Prostate gland (tissue), 2 donors: Measurements from ENCODE around the gene SPRR1A. TPM values are rescaled to one million over a fixed set of nuclear protein-coding genes. Genes with fewer than 3 reads are reported as not detected.

ENCODE experiments used
- DNase-seq: peaks from one replicate; pipeline ENCODE4 v3.0.0-alpha.2; 2019; ENCODE audit warnings: low spot score
- H3K27ac ChIP-seq, 2 donors: fragments of 200-600 bp; sonication (generic); 2 replicates each; pipeline ENCODE4 v1.5.1; 2017 to 2019
- H3K27me3 ChIP-seq: fragments of 200-600 bp; sonication (generic); replicated peaks from 2 replicates; pipeline ENCODE4 v1.5.1; 2019; ENCODE audit not compliant: insufficient read depth
- H3K36me3 ChIP-seq, 2 donors: fragments of 200-600 bp; sonication (generic); 1 replicate in 1 of 2; 2 replicates in 1 of 2; pipeline versions ENCODE4 v1.5.1 to v1.8.1; 2017 to 2019
- H3K4me1 ChIP-seq: fragments of 200-600 bp; sonication (generic); replicated peaks from 2 replicates; pipeline ENCODE4 v1.5.1; 2019
- H3K4me3 ChIP-seq, 2 donors: fragments of 200-600 bp; sonication (generic); 2 replicates each; pipeline ENCODE4 v1.5.1; 2017 to 2019
- H3K9me3 ChIP-seq: fragments of 200-600 bp; sonication (generic); 2 replicates; pipeline ENCODE4 v1.5.1; 2017
- POLR2A ChIP-seq: fragments of 450-650 bp; IDR thresholded peaks from one replicate; pipeline ENCODE4 v1.6.1; 2016; ENCODE audit warnings: antibody characterized with exemption, mild to moderate bottlenecking
- POLR2AphosphoS5 ChIP-seq: sonication (generic); formaldehyde crosslinking; IDR thresholded peaks from one replicate; pipeline ENCODE4 v1.6.1; 2017; ENCODE audit warnings: antibody characterized with exemption
- WGBS: methylation state at CpG from one replicate; pipeline ENCODE4 v1.1.5; 2018; 5-methylcytosine and 5-hydroxymethylcytosine counted together
- intact Hi-C: fragments of 100-400 bp; cut with DNase I; formaldehyde crosslinking; loops from one replicate; pipeline ENCODE4 v1.14.2; 2022
- total RNA-seq, 2 donors: library from RNA; depleted of rRNA; stranded (reverse); fragments of >200 nt; gene quantifications; one replicate each; pipeline ENCODE4 v1.1.0, GENCODE V29; 2016
- TF ChIP-seq, protein P1 (sequence below), 4 experiments: fragments of 200-600 bp in 2 of 4; fragments of 450-650 bp in 2 of 4; sonication (generic) in 2 of 4; IDR thresholded peaks; 1 replicate in 3 of 4; 2 replicates in 1 of 4; pipeline ENCODE4 v1.5.1; 2016 to 2019; ENCODE audit warnings: antibody characterized with exemption in 4 of 4, mild to moderate bottlenecking in 2 of 4, moderate library complexity in 2 of 4

SPRR1A gene
- total RNA-seq, 2 donors from 2014 or later = not detected

DNA sequence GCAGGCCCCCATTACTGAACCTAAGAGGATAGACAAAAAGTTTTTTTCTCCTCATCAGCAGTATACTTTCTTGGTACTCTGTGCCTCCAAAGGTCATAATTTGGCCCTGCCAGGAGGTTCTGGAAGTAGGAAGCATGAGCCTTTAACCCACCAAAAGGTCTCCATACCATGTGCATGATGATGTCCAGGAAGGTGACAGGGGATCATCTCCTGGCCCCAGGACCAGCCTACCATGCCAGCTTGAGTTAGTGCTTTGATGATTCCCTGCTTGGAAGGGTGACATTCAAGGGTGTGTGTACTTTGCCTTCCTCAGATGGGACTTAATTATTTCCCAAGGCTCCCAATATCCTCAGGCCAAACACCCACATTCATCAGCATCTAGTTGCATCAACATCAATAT is 6.3 kb upstream of the SPRR1A start:
- no peak for DNase-seq
- H3K36me3 ChIP-seq = no peaks in the 10 kb centered on the region
- intact Hi-C loops = no loop called here
- no peak for TF ChIP-seq POLR2A
- TF ChIP-seq, protein P1, sequence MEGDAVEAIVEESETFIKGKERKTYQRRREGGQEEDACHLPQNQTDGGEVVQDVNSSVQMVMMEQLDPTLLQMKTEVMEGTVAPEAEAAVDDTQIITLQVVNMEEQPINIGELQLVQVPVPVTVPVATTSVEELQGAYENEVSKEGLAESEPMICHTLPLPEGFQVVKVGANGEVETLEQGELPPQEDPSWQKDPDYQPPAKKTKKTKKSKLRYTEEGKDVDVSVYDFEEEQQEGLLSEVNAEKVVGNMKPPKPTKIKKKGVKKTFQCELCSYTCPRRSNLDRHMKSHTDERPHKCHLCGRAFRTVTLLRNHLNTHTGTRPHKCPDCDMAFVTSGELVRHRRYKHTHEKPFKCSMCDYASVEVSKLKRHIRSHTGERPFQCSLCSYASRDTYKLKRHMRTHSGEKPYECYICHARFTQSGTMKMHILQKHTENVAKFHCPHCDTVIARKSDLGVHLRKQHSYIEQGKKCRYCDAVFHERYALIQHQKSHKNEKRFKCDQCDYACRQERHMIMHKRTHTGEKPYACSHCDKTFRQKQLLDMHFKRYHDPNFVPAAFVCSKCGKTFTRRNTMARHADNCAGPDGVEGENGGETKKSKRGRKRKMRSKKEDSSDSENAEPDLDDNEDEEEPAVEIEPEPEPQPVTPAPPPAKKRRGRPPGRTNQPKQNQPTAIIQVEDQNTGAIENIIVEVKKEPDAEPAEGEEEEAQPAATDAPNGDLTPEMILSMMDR (IDR thresholded peaks at IDR 0.05) = no peak
- no peak for TF ChIP-seq POLR2AphosphoS5
- H3K4me3 ChIP-seq = no peak overlapping the region
- H3K9me3 ChIP-seq = no peaks in the 10 kb centered on the region
- no peaks in the 10 kb centered on the region for H3K27me3 ChIP-seq
- no peak overlapping the region for H3K27ac ChIP-seq
- no peaks in the 10 kb centered on the region for H3K4me1 ChIP-seq

DNA sequence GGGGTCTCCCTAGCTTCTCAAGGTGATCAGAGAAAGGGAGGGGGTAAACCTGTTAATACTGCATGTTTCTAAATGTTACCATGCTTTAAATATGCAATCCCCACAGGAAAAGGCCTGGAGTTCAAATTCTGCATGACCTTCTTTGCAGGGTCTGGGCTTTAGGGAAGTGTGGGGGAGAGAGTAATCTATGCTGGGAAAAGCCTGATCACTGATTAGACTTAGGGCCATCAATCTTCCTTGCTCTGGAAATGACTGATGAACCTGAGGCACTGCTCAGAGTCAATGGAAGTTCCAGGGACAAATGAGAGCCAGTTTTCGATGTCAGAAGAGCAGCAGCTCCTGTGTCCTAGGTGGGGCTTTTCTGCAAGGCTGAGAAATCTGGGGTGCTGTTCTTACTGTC is 3.2 kb upstream of the SPRR1A start:
- no peak overlapping the region for H3K4me3 ChIP-seq
- DNase-seq = no peak
- H3K27ac ChIP-seq = no peak overlapping the region
- no peaks in the 10 kb centered on the region for H3K27me3 ChIP-seq
- H3K4me1 ChIP-seq = no peaks in the 10 kb centered on the region
- WGBS = 100% methylated on average over 1 of the region's 1 CpG
- TF ChIP-seq POLR2AphosphoS5 (no peak), POLR2A (no peak)
- TF ChIP-seq, protein P1 (IDR thresholded peaks at IDR 0.05) = no peak
- no peaks in the 10 kb centered on the region for H3K9me3 ChIP-seq
- intact Hi-C loops = no loop called here
- H3K36me3 ChIP-seq = no peaks in the 10 kb centered on the region

DNA sequence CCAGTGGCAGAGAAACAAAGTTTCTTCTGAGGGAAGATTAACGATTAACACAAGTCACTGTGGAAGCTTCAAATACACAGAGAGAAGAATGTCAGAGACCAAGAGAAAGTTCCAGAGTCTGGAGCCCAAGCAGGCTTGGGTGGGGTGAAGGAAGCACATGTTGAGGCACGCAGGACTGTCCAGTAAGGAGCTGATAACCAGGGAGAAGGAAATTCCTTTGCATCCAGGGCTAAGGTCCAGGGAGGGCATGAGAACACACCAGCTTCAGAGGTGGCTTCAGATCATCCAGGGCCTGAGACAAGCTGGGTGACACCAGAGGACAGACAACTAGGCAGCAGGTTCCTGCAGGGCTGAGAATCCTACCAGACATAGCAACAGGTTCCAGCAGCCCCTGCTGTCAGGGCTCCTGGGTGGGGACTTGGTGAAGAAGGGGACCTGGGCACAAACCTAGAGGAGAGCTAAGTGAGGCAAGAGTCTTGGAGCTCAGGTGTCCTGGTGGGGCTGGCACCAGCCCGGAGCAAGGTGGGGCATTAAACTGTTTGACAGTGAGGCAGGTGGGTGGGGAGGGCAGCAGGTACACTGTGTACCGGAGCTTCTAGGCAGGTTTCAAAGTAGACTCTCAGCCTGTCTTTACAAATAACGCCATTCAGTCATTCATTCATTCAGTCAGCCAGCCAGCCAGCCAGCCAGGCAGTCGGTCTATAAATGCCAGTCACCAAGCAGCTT is 2.6 kb upstream of the SPRR1A start:
- Histone ChIP-seq H3K27ac (no peak overlapping the region), H3K4me1 (no peaks in the 10 kb centered on the region), H3K27me3 (no peaks in the 10 kb centered on the region), H3K4me3 (no peak overlapping the region), H3K36me3 (no peaks in the 10 kb centered on the region), H3K9me3 (no peaks in the 10 kb centered on the region)
- intact Hi-C loops = no loop called here
- WGBS = 82% methylated on average over 6 of the region's 6 CpGs
- DNase-seq = no peak
- TF ChIP-seq POLR2A = no peak
- TF ChIP-seq POLR2AphosphoS5 = no peak
- TF ChIP-seq, protein P1 (IDR thresholded peaks at IDR 0.05) = no peak

DNA sequence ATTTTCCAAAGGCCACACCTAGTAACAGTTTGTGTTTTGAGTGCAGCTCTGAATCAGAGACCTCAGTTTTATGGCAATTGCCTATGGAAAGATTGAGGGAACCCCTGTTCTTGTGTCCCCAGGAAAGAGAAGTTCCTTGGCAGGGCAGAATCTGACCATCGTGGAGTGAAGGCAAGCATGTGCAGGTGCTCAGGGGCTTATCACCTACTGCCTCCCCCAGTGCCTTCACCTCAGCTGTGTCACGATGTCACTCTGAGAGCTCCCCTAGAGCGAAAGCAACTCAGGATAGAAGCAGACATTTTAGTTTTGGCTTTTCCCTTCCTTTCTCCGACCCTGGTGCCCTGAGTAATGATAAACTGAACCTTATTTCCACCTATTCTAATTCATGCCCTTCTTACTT is 1.8 kb upstream of the SPRR1A start:
- no peaks in the 10 kb centered on the region for H3K36me3 ChIP-seq
- 91% methylated on average over 4 of the region's 4 CpGs for WGBS
- intact Hi-C loops = no loop called here
- no peak overlapping the region for H3K27ac ChIP-seq
- TF ChIP-seq POLR2A (no peak), POLR2AphosphoS5 (no peak)
- TF ChIP-seq, protein P1 (IDR thresholded peaks at IDR 0.05) = no peak
- H3K4me1 ChIP-seq = no peaks in the 10 kb centered on the region
- no peaks in the 10 kb centered on the region for H3K27me3 ChIP-seq
- H3K9me3 ChIP-seq = no peaks in the 10 kb centered on the region
- no peak for DNase-seq
- no peak overlapping the region for H3K4me3 ChIP-seq

DNA sequence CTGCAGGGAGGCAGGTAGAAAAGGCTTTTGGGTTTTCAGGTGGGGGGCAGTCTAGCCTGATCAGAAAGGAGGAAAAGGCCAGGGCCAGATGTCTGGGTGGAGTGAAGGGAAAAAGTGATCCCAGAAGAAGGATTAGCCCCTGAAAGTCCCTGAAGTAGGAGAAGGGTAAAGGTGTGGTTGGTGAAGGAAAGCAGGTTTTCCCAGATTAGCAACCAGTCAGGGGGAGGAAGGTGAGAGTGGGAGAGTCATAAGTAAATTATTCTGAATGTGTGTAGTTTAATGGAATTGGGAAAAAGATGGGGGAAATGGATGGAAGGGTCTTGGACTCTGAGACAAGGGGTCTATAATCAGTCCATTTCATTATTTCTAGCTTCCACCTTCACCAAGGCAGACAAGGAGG is 647 bp upstream of the SPRR1A start:
- Histone ChIP-seq H3K36me3 (no peaks in the 10 kb centered on the region), H3K9me3 (no peaks in the 10 kb centered on the region), H3K27ac (no peak overlapping the region), H3K4me3 (no peak overlapping the region), H3K27me3 (no peaks in the 10 kb centered on the region), H3K4me1 (no peaks in the 10 kb centered on the region)
- intact Hi-C loops = no loop called here
- TF ChIP-seq, protein P1 (IDR thresholded peaks at IDR 0.05) = no peak
- TF ChIP-seq POLR2AphosphoS5 (no peak), POLR2A (no peak)
- no peak for DNase-seq
